ENCODE data around the gene MYH14. TPM values are rescaled to one million over a fixed set of nuclear protein-coding genes. Genes with fewer than 3 reads are reported as not detected.

Gene MYH14
- total RNA-seq, 4 donors from 2014 or later: 110 to 329 (median 202) TPM

GRCh38 chr19:50331221-50331993 lies 128.0 kb downstream of the MYH14 start:
- intact Hi-C loops (cut with DNase I; ENCODE audit: low total_unique reads): no loop called here
- 17 to 22% methylated on average over 10 of the region's 10 CpGs for WGBS, 2 donors
- DNase-seq (ENCODE audit: low spot score in 2 of 2): no peak
- no peak for TF ChIP-seq POLR2A (IDR thresholded peaks at IDR 0.05)
- TF ChIP-seq, protein P1, sequence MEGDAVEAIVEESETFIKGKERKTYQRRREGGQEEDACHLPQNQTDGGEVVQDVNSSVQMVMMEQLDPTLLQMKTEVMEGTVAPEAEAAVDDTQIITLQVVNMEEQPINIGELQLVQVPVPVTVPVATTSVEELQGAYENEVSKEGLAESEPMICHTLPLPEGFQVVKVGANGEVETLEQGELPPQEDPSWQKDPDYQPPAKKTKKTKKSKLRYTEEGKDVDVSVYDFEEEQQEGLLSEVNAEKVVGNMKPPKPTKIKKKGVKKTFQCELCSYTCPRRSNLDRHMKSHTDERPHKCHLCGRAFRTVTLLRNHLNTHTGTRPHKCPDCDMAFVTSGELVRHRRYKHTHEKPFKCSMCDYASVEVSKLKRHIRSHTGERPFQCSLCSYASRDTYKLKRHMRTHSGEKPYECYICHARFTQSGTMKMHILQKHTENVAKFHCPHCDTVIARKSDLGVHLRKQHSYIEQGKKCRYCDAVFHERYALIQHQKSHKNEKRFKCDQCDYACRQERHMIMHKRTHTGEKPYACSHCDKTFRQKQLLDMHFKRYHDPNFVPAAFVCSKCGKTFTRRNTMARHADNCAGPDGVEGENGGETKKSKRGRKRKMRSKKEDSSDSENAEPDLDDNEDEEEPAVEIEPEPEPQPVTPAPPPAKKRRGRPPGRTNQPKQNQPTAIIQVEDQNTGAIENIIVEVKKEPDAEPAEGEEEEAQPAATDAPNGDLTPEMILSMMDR (IDR thresholded peaks at IDR 0.05): no peak
- H3K4me3 ChIP-seq (ENCODE audit: low read depth, poor library complexity, severe bottlenecking): no peak overlapping the region

DNA sequence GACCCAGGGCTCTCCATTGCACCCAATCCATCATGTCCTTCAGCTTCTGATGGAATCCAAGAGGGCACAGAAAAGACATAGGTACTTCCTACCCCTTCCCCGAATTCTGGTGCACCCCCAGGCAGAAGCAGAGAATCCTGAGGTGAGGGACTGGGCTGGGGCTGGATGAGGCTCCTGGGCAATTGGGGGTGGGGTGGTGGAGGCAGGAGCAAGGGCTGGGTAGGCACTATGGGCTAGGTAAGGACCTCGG lies 128.5 kb downstream of the MYH14 start:
- WGBS, 2 donors: 17 to 21% methylated on average over 2 of the region's 2 CpGs
- no peak overlapping the region for H3K4me3 ChIP-seq (ENCODE audit: low read depth, poor library complexity, severe bottlenecking)
- DNase-seq (ENCODE audit: low spot score in 2 of 2): no peak
- intact Hi-C loops (cut with DNase I; ENCODE audit: low total_unique reads): no loop called here
- TF ChIP-seq POLR2A (IDR thresholded peaks at IDR 0.05): no peak

GRCh38 chr19:50332244-50333038 lies 129.0 kb downstream of the MYH14 start:
- intact Hi-C loops (cut with DNase I; ENCODE audit: low total_unique reads): no loop called here
- TF ChIP-seq POLR2A (IDR thresholded peaks at IDR 0.05): no peak
- TF ChIP-seq, protein P1 (IDR thresholded peaks at IDR 0.05): no peak
- no peak for DNase-seq (ENCODE audit: low spot score in 2 of 2)
- H3K4me3 ChIP-seq (ENCODE audit: low read depth, poor library complexity, severe bottlenecking): no peak overlapping the region
- 5 to 9% methylated on average over 20 of the region's 20 CpGs for WGBS, 2 donors

DNA sequence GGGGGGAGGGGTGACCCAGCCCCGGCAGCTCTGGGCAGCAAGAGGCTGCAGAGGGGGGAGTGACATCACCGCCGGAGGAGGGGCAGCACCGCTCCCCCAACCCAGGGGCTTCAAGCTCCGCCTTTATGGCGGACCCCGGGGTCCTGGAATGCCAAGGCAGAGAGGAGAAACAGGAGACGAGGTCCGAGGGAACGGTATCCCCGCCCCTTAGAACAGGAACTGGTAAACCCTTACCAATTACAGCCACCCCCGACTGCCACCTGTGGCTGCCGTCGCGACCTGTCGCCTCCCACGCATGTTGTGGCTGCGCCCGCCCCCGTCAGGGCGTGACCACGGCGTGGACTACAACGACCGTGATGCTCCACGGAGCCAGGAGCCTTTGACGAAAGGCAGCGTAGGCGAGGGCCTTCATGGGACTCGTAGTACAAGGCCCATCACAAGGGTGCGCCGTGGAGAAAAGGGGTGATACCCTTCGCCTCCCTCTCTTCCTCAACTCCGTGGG lies 129.9 kb downstream of the MYH14 start:
- peak overlapping the region; percentile 35 for H3K4me3 ChIP-seq (ENCODE audit: low read depth, poor library complexity, severe bottlenecking)
- no peak for TF ChIP-seq POLR2A (IDR thresholded peaks at IDR 0.05)
- TF ChIP-seq, protein P1 (IDR thresholded peaks at IDR 0.05): no peak
- WGBS, 2 donors: 0 to 1% methylated on average over 22 to 34 of the region's 34 CpGs
- intact Hi-C loops (cut with DNase I; ENCODE audit: low total_unique reads): no loop called here
- peak; percentile 76 to 96 for DNase-seq (ENCODE audit: low spot score in 2 of 2)

- no peak for TF ChIP-seq POLR2A (IDR thresholded peaks at IDR 0.05)
- TF ChIP-seq, protein P1 (IDR thresholded peaks at IDR 0.05): no peak
- H3K4me3 ChIP-seq (ENCODE audit: low read depth, poor library complexity, severe bottlenecking): peak overlapping the region; percentile 35
- intact Hi-C loops (cut with DNase I; ENCODE audit: low total_unique reads): no loop called here
- DNase-seq (ENCODE audit: low spot score in 2 of 2): peak in 1 of 2 donors; percentile 92
- WGBS, 2 donors: 15 to 22% methylated on average over 24 to 54 of the region's 54 CpGs
Measured at GRCh38 chr19:50333737-50334617, 130.6 kb downstream of the MYH14 start.
